Measurements from ENCODE around the gene BMPR1A.

Gene BMPR1A

GRCh38 chr10:86763404-86763803, 7.0 kb downstream of the BMPR1A start:
- DNase-seq (ENCODE audit: low read depth in 2 of 2), result no peak

- no peak for DNase-seq (ENCODE audit: low read depth in 2 of 2)
These were observed 9.1 kb downstream of the BMPR1A start for GRCh38 chr10:86765548-86765947.

GRCh38 chr10:86768412-86769062, 12.1 kb downstream of the BMPR1A start:
- no peak for DNase-seq (ENCODE audit: low read depth in 2 of 2)

- no peak for DNase-seq (ENCODE audit: low read depth in 2 of 2)
These were observed 13.6 kb downstream of the BMPR1A start for GRCh38 chr10:86769991-86770390.

GRCh38 chr10:86770412-86770960, 14.1 kb downstream of the BMPR1A start:
- no peak for DNase-seq (ENCODE audit: low read depth in 2 of 2)

GRCh38 chr10:86773498-86773897, 17.1 kb downstream of the BMPR1A start:
- no peak for DNase-seq (ENCODE audit: low read depth in 2 of 2)

- DNase-seq (ENCODE audit: low read depth in 2 of 2), result no peak
These were observed 18.8 kb downstream of the BMPR1A start for GRCh38 chr10:86775056-86775869.

- DNase-seq (ENCODE audit: low read depth in 2 of 2), result no peak
These were observed 19.4 kb downstream of the BMPR1A start for GRCh38 chr10:86775870-86776180.

- DNase-seq (ENCODE audit: low read depth in 2 of 2), result no peak
These were observed 23.0 kb downstream of the BMPR1A start for GRCh38 chr10:86779220-86780017.

- no peak for DNase-seq (ENCODE audit: low read depth in 2 of 2)
These were observed 26.4 kb downstream of the BMPR1A start for GRCh38 chr10:86782701-86783418.

GRCh38 chr10:86785037-86785436, 28.6 kb downstream of the BMPR1A start:
- no peak for DNase-seq (ENCODE audit: low read depth in 2 of 2)

GRCh38 chr10:86785968-86786367, 29.5 kb downstream of the BMPR1A start:
- DNase-seq (ENCODE audit: low read depth in 2 of 2), result no peak

GRCh38 chr10:86786368-86786767, 29.9 kb downstream of the BMPR1A start:
- DNase-seq (ENCODE audit: low read depth in 2 of 2), result no peak

GRCh38 chr10:86790394-86790793, 34.0 kb downstream of the BMPR1A start:
- DNase-seq (ENCODE audit: low read depth in 2 of 2), result no peak

- no peak for DNase-seq (ENCODE audit: low read depth in 2 of 2)
These were observed 36.2 kb downstream of the BMPR1A start for GRCh38 chr10:86792461-86793167.

- no peak for DNase-seq (ENCODE audit: low read depth in 2 of 2)
These were observed 37.3 kb downstream of the BMPR1A start for GRCh38 chr10:86793696-86794095.

GRCh38 chr10:86795353-86795752, 38.9 kb downstream of the BMPR1A start:
- DNase-seq (ENCODE audit: low read depth in 2 of 2), result no peak

GRCh38 chr10:86798025-86798424, 41.6 kb downstream of the BMPR1A start:
- DNase-seq (ENCODE audit: low read depth in 2 of 2), result no peak

- no peak for DNase-seq (ENCODE audit: low read depth in 2 of 2)
These were observed 42.2 kb downstream of the BMPR1A start for GRCh38 chr10:86798611-86799010.

- DNase-seq (ENCODE audit: low read depth in 2 of 2), result no peak
These were observed 42.9 kb downstream of the BMPR1A start for GRCh38 chr10:86799188-86799845.

GRCh38 chr10:86801995-86802394, 45.6 kb downstream of the BMPR1A start:
- DNase-seq (ENCODE audit: low read depth in 2 of 2), result no peak

Data from stimulated activated CD4-positive, alpha-beta T cell treated with anti-CD3 and anti-CD28 coated beads, Interleukin-4, amount 100 ng/mL, for 48 hours (primary cell).